HG03097 (cell line): ENCODE results near the gene FAM53B.

Experiments
- ATAC-seq: cut with Tn5 transposase; IDR thresholded peaks from one replicate; pipeline ENCODE4 v1.9.1; 2021; ENCODE audit not compliant: unreplicated experiment, low FRiP score

FAM53B gene

DNA sequence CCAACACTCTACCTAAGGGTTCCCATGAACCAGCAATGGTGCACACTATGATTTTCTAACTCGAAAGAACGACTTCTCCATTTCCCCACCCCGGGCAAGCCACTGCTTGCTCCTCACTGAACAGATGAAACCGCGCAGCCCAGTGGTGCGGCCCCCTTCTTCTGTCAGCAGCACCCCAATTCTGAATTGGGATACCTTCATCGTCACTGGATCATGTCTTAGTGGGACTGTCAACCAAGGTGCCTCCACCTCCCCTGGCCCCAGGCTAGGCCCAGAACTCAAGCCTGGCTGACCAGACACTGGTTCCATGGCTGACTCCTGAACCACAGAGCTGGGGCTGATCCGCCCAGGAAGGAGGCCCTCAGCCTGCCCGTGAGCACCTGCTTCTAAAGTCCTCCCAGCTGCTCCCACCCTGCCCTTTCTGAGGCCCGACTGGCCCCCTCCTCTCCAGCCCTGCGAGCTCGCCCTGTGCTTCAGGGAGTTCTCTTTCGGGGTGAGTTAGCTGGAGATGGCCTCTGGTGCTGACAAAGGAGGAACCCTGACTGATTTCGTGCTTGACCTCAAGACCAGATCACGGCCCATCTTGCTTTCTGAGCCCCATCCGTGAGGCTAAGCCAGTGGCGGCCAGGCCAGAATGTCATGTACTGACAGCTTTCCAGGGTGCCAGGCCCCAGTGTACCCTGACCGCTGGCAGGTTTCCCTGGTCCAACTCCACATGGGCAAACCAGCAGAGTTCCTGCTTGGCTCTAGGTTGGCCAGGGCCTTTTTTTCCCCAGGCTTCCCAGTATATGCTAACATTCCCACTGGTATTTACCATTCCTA is 44.5 kb downstream of the FAM53B start:
- no peak for ATAC-seq

DNA sequence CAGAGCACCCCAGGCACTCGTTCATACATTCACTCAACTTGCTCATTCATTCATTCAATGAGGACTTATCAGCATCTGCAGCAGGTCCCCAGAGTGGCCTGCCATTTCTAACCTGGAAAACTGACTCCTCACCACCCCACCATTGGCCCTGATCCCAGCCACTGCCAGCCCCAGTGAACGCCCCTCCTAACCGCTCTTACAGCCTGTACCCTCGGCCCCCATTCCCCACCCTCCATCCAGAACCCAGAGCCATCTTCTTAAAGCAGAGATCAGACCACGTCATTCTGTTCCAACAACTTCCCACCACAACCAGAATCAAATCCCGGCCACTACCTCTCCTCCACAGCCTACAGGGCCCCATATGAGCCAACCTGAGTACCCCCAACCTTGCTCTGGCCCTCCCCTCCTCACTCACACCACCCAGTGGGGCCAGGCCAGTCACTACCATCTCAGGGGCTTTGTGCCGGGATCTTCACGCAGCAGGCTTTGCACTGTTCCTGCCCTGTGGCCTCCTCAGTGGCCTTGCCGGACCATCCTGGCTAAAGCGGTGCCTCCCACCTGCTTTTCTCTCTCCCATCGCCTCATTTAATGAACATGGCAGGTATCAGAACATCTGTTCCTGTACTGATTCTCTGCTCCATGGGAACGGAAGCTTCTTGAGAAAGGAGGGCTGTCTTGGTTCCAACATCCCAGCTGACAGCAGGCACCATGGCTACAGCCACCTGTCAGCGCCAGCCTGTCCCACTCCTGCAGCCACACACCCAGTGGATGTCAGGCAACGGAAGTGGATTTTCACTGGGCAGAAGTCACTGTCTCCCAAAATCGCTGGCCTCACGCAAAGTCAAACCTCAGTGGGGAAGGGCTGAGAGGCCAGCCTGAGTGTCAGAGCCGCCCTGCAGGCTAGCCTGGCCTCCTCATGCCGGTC is 45.4 kb downstream of the FAM53B start:
- ATAC-seq = no peak

DNA sequence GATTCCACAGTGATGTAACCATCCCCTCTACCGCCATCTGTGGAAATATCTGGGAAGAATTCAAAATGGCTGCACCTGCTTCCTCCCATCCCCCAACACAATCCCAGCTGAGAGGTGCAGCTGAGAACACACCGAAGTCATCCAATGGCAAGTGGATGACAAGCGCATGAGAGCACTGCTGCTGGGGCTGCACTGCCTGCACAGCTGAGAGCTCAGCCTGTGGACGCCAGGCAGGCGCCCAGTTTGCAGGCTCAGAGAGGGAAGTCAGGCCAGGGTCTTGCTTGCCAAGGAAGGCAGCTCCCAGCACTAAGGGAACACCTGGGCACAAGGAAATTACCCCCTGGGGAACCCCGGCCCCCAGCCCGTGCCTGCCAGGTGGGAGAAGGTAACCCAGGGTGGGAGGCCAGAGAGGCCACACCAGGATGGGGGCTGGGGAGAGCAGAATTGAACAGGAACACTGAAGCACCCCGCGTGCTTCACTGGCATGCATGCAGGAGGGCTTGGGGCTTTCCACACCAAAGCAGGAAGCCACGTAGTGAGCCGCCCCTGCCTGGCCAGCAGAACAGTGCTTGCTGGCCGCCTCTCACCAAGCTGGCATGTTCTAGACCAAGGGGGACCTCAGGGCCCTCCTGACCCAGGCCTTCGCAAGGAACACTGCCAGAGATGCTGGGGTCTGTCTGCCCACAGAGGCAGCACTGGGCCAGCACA is 46.2 kb downstream of the FAM53B start:
- no peak for ATAC-seq

DNA sequence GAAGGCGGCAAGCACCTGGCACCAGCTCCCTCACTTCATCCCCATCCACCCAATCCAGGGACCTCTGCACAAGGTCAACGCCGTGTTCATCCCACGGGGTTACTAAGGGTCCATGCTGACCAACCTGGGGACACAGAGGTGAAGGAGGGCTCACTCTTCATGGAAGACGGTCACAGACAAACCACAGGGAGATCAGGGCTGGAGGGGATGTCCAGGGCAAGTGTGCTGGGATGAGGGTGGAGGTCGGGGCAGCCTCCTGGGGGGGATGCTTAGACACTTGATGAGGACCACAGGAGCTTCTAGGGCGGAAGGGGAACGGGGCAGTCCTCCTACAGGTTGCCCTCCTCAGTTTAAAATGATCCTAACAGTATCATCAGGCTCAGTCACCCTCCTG is 46.7 kb downstream of the FAM53B start:
- no peak for ATAC-seq

DNA sequence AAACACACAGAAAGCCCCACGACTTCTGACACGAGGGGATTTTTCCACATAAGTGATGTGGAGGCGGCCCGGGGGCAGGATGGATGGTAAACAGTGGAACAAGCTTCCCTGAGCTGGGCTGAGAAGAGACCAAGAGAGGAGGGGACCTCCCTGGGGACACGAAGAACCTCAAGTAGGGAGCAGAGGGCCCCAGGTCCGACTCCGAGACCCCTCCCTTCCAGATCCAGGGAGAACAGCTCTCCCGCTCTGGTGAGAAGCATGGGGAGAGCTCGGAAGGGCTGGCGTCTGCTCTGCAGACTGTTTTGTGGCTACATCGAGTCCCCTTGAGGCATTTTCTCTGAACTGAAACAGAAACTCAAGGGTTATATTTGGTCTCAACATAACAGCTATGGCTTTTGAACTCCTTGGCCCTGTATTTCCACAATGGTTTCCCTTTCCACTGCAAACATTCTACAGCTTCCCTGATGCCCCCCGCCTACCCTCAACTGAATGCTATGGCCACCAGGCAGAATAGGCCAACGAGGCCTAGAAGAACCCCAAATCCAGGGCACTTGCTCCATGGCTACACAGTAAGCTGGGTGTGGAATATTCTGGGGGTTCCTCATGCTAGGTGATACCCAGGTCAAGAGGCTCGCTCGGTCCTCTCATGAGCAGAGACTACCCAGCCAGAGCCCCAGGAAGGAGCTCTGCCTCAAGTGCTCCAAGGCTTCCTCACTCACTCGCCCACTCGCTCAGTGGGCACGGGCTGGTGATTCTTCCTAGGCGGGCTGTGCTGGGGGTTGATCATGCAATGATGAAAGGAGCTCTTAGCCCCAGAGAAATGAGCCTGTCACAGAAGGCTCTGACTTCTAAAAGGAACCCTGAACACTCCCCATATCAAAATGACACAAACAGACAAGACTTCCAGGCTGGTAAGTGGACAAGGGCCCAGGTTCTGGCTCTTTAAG is 47.5 kb downstream of the FAM53B start:
- peak; percentile 76 for ATAC-seq

DNA sequence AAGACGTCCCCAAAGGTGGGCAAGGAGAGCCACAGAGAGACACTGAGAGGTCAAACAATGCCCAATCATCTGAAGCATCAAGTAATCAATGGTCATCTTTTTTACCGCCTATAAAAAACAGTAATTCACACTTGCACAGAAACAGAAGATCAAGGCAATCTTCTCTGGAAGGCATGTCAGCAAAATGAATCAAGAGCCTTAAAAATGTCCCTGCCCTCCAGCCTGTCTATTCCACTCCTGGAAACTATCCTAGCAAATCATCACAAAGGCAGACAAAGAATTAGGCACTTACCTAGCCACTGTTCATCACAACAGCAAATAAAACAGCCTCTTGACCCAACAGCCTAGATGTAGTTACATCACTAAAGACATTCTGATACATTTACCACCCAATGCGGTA is 48.9 kb downstream of the FAM53B start:
- no peak for ATAC-seq

DNA sequence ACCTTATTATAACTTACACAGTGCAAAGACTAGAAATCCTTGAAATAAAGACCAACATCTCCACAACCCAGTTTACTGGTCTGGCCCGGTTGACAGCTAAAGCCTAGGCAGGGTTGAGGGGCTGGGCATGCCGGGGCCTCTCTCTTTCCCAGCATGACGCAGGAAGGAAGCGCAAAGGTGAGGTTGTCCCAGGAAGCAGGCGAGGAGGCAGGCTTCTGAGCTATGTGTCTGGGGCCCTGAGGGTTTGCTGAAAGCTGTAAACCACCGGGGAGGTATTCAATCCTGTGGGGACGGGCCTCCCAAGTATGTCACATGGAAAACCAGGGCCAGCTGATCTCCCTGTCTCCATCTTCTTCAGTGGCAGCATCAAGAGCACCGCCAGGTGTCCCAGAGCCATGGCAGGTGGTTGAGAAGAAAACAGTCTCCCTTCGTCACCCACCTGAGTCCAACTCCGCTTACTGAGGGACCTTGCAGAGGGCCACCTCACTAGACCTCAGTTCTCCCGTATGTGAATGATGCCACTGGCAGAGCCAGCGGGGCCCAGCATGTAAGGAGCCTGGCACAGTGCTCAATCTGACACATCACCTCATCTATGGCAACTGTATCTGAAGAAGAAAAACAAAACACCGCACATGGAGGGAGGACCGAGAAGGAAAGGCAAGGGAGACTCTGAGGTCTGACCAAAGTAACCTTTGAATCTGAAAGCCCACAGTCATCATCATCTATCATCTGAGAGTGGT is 49.5 kb downstream of the FAM53B start:
- ATAC-seq = no peak

DNA sequence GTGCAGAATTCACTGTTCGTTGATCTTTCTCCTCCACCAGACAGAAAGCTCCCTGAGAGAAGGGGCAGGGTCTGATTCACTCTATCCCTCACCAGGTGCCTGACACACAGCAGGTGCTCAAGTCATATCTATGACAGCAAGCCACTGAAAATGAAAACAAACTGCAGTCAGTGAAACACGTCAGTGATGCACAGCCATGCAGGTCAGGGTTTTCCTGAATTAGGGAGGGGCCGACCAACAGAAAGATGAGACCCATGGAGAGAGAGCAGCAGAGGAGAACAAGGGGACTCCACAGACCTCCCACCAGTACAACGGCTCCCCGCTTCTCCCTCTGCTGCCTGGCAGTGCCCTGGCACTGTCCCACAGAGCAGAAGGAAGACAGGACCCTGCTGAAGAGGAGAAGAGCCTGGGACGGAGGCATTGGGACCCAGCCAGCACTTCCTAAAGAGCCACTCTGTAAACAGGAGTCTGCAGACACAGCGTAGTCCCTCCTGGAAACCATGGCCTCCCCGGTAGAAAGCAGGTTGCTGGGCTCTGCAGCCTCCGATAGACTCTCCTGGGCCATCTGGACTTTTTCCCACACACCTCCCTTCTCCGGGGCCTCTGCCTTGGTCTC is 50.3 kb downstream of the FAM53B start:
- ATAC-seq = no peak

DNA sequence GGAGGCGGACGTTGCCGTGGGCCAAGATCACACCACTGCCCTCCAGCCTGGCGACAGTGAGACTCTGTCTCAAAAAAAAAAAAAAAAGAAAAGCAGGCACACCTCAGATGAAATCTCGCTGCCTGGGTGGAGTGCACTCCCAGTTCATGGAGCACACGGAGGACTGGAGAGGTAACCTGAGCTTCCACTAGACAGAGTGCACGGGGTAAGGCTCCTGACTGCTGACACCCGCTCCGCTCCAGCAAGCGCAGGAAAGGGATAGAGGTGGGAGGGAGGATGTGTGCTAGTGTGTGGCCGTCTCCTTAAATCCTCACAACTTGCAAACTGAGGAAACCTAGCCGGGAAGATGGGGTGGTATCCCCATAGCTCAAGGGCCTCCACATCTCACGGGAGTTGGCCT is 50.8 kb downstream of the FAM53B start:
- no peak for ATAC-seq

DNA sequence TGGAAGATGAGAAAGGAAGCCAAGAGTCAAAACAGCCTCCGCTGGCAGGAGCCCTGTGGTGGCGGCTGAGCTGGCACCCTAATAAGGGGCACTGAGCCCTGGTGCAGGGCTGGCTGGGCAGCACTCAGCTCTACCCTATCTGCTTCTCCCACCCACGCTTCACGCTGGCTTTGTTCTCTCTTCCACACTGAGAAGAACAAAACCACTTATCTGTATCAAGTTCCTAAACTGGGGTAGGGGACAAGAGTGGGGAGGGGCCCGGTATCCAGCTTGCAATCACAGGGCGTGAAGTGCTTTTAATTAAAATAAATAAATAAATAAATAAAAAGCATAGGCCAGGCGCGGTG is 52.1 kb downstream of the FAM53B start:
- ATAC-seq = no peak

DNA sequence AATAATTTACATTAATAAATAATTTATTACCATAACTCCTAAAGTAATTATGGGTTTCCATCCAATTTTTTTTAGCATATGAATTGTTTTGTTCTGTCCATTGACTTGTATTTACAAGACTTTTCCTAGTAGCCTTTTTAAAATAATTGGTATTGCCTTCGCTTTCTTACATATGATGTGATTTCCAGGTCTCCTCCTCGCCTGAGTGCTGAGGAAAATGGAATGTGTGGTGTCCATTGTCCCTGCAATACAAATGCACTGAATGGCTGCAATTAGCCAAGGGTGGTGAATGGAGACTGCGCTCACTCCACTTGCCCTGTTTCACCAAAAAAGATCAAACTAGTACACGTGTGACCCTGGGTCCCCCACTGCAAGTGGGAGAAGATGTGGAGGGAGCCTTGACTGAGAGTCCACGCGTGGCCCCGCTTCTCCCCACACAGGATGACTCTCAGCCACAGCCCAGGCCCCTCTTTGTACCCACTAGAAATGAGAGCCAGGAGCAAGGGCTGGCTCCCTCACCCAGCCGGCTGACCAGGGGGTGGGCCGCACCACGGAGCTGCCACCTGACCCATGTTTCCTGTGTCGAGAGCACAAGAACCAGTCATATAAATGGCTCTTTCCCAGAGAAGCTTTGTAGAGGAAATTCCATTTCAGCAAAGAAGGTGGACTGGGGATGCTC is 52.6 kb downstream of the FAM53B start:
- no peak for ATAC-seq

DNA sequence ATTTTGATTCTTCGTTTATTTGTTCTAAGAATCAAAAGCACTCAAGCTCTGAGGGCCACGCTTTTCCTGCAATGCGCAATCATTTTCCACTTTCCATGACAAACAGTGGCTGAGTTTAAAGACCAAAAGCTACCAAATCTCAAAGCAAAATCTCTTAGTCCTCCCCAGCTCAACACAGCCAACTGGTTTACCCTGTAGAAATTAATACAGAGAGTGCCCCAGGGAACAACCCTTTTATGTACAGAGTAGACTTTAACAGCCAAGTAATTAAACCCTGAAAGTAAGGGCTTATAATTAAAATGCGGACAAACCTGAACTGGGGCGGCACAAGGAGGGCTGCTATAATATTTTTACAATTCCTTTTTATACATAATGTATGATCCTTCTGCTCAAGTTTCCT is 53.2 kb downstream of the FAM53B start:
- ATAC-seq = no peak

DNA sequence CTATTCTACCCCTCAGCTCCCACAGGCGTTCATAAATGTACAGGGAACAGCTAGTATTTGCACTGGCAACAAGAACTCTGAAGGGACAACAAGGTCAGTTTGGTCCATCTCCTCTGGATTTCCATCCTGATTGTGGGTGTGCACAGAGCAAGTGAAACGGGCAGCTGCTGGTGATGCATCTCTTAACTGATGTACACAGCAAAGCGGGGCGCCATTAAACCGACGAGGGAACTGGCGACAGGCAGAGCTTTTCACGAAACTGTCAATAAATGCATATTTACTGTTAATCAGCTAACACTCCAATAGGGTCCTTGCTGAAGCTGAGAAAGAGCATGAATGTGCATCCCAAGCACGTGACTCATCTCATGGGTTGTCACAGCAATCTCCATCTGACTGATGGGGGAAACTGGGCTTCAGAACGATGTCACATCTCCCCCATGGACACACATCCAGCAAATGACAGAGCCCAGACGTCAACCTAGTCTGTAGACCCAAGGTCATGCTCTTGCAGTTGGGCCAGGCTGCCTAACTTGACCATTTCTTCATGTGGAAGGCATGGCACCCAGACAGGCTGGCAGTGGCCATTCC is 54.2 kb downstream of the FAM53B start:
- ATAC-seq = no peak

DNA sequence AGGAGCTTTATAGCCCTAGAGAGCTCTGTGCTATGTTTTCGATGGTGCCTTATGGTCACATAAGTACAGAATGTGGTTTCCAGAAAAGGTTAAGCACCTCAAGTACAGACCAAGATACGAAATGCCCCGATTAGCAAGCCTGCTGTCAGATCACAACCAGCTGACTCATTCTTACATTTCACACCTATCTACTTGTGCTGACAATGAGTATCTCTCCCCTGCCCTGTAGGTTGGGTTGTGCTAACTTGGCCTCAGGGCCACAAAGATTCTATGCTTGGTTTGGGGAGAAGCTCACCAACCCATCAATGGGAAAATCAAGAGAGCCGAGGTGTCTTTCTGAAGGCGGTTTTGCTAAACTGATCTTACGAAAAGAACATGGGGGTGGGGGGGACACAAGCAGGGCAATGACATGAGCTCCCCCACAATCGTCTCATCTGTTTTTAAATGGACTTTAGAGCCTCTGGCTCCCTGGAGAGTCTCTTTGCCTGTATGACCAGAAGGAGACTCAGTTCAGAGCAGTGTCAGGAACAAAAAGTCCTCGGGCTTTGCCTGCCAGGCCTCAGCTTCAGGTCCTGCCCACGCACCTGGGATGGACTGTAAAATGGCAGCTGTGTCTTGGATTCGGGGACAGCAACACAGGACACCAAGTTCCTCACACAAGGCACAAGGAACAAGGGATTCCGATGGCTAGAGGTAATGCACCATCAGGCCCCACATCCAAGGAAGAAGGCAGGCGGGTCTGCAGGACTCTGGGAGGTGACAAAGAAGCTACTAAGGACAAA is 55.1 kb downstream of the FAM53B start:
- ATAC-seq = peak; percentile 88

DNA sequence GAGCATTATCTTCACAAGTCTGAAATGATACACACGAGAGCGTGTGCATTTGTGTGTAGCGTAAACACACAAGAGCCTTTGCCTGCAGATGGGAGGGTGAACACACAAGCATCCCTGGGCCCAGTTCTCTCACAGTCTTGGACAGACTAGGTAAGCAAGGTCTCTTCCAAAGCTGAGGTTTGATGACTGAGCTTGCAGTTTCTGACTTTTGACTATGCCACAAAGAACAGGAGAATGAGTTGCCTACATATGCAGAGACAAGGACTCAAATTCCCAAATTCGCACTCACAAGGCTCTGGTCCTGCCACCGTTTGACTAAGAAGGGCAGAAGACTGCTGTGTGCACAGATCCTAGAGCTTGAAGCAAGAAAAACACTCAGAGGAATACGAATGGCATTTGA is 55.8 kb downstream of the FAM53B start:
- no peak for ATAC-seq

DNA sequence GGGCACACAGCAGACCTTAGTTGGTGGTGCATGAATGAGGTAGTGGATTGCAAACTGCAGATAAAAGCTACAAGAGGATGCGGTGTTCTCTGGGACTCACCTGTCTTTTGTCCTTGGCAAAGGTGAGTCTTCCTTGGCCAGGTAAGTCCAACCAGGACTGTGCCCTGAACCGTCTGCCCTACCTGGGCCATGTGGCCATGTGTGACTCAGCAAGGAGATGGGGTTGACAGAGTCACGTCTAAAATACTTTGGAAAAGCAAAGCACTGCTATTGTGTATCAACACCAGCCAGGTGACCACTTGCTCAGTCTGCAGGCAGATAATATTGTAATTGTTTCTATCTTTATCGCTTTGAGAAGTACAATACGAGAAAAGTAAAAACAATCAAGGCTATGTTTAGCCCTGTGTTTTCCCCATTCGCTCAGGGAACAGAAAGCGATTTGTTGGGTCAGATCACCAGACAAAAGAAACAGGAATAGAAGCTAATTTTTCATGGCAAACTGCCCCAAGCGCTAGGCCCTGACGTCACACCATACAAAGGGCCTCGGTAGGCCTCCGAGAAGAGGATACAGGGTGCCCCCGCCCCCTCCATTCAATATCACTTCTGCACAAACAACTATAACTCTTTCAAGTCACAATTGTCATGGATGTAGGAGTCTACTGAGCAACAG is 57.3 kb downstream of the FAM53B start:
- ATAC-seq = no peak

DNA sequence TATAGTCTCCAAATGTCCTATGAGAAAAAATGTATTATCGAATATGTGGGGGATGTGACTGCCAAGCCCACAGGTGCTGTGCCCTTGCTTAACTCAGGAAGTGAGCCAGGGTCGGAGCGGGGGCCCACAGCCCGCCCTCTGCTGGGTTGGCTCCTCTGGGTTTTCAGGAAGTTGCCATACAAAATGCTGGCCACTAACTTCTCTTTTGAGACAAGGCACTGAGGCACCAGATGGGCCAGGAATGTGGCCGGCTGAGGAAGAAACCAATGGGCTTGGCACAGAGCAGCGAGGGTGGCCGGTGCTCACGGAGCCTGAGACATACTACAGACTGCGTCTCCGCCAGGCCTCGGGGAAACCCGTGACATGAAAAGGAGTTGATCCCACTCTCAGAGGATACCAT is 58.9 kb downstream of the FAM53B start:
- ATAC-seq = no peak
